Measurements from ENCODE around the gene ADAM33.

ADAM33 gene

DNA sequence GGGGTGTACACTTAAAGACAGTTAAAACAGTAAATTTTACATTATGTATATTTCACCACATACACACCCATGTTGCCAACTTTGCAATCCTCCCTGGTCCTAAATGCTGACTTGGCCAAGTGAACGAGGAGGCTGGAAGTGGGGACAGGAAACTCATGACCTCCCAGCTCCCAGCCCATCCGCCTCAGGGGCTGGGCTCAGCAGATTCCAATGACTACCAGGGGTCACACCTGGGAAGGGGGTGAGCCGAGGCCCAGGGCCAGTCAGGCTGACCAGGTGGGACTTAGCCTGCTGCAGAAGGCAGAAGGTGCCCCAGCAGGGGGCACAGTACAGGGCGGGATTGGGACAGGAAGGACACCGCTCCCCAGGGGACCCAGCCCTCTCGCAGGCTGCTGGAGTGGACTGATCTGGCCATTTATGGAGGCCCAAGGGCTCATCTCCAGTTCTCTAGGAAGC lies 28.2 kb upstream of the ADAM33 start:
- DNase-seq, result no peak

DNA sequence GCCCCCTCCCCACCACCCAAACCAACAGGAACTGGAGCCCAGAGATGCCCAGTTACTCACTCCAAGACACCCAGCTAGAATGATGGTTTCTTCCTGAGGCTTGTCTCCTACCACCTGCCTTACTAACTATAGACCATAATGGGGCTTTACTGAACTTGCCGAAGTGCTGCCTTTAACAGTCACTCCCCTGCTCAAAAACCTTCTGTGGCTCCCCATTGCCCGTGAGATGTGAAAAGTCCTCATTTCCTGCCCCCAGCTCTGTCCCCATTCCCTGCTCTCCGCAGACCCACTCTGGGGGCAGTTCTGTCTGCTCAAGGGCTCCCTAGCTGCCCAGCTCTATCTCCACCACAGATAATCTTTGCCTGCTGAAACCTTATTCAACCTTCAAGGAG lies 25.7 kb upstream of the ADAM33 start:
- DNase-seq, result no peak

DNA sequence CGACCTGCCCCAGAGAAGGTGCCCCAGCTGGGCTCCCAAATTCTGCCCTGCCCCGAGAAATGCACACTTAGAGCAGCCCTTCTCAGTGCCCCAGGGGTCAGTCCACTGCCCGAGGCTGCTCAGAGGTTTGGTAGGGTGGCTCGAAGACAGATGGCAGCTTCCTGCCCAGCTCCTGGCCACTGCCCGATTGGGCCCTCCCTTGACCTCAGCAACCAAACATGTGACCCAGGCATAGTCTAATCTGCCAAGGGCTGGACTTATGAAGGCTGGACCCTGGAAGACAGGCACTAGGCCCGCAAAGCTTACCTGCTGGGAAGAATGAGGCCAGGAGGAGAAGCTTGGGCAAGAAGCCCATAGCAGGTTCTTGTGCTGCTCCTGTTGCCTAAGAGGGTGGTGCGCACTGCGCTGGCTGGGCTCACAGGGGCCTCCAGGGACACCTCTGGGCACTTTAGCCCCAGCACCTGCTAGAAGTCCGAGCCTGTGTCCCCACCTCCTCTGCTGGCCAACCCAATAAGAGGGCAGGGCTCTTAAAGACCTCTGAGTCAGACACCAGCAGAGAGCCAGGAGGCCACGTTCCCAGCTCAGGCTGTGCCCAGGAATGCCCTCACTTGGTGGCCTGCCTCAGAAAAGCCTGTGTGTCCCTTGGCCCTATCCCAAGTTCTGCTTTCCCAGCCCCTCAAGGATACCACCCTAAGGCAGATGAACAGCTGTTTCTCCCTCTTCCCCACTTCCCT lies 25.1 kb upstream of the ADAM33 start:
- peak; percentile 55 for DNase-seq

DNA sequence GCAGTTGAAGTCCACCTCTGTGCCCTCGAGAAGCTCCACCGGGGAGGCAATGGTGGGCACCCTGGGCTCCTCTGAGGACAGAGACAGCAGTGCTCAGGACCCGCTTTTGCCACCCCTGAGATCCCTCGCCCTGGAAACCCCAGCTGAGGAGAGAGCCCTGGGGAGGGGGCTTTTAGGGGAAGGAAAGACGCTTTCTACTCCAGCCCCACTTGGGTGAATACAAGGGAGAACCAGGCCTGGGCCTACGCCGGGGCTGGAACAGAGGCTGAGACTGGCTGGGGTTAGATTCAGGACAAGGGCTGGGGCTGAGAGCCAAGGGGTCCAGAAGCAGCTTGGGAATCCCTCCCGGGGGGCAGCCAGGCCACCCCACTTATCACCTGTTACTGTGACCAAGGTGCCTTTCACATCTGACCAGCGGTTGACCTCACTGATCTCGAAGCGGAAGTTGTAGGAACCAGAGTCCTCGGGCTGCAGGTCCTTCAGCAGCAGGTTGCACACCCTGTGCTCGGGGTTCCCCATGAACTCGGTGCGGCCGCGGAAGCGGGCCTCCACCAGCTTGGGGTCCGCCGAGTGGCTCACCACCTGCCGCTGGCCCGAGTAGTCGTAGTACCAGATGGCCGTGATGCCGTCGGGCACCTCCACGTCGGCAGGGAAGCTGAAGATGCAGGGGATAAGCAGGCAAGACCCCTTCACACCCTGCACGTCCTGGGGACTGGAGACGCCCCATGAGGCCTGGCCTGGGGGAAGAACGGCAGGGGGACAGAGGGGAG lies 24.3 kb upstream of the ADAM33 start:
- no peak for DNase-seq

DNA sequence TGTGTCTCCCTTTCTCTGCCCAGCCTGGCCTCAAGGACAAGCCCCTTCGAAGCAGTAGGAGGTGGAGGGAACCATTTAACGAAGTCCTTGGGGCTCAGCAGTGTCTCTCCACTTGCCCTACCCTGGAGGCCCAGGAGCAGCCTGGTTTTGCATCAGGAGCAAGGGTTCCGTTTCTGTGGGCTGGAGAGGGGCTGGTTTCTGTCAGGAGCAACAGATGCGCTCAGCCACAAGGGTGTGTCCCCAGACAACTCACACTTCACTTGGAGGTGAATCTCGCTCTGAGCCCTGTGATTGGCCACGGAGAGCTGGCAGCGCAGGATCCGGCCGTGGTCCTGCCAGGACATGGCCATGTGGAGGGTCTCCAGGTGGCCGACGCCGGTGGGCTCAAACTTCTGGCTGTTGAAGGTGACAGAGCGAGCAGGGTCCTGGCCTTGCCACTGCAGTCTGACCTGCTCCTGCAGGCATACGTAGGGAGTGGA lies 23.7 kb upstream of the ADAM33 start:
- DNase-seq, result no peak

DNA sequence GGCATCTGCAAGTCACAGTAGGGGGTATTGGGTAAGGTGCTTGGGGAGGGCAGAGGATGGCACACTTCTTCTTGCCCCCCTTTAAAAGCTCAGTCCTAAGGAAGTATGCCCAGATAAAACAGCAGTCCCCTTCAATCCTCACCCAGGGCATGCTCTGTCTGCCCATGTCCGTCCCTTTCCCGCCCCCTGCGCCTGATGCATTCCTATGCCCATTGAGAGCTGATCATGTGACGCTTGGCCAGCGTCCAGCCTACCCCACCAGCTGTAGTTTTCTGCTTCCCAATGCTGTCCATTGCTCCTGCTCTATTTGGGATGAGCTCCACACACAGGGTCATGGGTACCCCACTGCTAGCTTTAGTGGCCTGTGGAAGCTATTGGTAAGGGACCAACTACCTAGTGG lies 22.3 kb upstream of the ADAM33 start:
- no peak for DNase-seq

DNA sequence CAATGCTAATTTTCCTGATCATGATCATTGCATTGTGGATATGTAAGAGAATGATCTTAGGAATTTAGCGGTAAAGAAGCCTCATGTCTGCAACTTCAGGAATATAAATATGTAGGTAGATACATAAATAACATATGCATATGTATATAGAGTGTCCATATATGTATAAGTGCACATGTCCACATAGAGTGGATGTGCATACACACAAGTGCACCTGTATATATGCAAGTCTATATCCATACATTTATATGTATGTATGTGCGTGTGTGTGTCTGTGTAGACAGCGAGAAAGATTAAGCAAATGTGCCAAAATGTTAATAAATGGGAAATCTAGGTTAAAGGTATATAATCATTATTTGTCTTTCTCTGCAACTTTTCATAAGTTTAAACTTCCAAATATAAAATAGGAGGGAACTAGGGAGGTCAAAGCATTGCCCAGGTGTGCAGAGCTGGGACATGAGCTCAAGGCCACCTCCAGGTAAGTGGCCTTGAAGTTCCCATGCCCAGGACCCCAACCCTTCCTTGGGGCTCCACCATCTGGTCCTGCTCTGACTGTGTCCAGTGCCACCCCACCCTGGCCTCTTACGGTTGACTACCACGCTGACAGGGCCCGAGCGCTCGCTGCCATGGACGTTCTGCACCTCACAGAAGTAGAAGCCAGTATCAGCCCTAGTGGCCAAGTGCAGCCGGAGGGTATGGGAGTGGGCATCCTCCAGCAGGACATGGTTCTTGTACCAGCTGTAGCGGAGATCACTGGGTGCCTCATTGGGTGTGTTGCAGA lies 21.0 kb upstream of the ADAM33 start:
- DNase-seq, result no peak

DNA sequence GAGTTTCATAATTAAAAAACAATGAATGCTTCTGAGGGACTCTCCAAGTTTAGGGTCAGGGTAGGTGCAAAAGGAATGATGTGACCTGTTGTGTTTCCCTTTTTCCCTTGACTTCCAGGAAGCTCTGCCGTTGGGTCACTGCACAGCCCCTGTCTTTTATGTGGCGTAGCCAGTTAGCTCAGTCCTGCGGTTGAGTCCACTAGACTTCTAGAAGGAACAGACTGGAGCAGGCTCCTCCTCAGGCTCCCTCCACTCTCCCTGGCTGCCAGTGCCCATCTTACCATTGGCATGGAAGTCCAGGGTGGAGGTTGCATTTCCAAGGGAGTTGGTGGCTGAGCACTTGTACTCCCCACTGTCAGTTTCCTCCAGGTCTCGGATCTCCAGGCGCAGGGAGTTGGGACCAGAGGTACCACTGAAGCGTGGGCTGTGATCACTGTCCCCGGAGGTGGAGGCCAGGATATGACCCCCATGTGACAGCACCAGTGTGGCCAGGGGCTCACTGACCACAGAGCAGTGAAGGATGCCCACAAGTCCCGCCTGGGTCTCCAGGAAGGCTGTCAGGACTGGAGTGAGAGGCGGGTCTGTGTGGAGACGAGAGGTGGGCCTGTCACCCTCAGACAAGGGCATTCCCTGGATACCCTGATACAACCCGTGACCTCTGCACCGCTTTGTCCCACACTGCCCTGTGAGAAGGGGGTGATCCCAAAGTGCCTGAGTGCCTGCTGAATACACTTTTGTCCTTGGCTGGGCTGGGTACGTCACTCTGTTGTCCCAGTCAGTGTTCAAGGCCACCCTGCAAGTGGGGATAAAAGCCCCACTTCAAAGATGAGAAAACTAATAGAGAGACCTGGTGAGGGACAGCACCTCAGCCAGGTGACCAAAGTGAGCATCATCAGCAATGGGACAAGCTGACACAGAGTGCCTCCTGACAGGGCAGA lies 19.5 kb upstream of the ADAM33 start:
- no peak for DNase-seq

DNA sequence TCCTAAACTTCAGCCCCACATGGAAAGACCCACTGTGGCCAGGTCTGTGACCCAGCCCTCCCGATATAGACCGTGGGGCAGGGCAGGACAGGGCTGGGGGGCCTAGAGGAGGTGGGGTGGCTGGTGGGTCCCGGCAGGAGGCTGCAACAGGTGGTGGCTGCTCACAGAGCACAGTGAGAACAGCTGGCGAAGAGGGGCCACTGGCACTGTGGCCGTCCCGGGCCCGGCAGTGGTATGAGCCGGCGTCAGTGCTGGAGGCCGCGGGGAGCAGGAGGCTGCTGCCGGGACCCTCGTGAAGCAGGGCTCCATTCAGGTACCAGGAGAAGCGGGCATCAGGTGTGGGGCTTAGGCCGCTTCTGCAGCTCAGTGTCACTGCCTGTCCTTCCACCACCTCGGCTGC lies 17.2 kb upstream of the ADAM33 start:
- no peak for DNase-seq

DNA sequence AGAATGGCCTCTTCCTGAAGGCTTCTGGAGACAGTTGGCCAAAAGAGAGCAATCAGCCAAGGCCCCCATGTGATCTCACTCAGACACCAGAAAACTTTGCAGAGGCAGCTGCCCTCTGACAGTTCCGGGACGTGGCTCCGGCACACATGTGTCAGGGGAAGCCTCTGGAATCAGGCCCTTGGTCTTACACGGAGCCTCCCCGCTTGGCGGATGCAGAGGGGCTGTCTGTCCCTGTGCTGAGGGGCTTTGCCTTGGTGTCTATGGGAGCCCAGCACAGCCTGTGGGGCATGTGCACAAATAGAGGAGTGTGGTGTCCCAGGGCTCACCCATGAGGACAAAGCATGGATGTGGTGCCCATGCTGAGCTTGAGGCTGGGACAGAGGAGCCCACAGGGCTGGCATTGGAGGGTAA lies 16.8 kb upstream of the ADAM33 start:
- DNase-seq, result no peak

DNA sequence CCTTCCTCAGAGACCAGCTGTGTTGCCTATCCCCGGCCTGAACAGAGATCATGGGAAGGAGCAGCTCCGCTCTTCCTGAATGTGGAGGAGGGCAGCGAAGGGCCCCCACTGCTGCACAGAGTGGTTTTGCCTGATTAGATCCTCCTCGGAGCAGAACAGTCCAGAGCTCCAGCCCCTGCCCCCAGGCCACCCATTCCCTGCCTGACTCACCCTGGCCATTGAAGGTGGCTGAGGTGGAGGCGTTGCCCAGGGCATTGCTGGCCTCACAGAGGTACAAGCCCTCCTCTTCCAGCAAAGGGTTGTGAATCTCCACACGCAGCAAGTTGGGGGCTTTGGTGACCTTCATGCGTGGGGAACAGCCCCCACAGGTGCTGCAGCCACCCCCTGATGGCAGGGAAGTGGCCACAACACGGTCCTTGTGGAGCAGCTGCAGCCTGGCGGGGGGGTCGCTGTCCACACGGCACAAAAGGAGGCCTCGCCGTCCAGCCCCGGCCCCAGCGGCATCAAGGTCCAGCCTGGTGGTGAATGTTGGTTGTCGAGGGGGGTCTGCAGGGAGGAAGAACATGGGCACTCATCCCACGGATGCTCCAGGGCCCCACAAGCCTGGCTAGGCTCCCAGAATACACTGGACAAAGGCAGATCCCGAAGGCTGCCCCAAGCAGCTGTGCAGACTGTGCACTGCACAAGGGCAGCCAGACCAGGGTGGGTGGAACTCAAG lies 15.9 kb upstream of the ADAM33 start:
- DNase-seq, result no peak

DNA sequence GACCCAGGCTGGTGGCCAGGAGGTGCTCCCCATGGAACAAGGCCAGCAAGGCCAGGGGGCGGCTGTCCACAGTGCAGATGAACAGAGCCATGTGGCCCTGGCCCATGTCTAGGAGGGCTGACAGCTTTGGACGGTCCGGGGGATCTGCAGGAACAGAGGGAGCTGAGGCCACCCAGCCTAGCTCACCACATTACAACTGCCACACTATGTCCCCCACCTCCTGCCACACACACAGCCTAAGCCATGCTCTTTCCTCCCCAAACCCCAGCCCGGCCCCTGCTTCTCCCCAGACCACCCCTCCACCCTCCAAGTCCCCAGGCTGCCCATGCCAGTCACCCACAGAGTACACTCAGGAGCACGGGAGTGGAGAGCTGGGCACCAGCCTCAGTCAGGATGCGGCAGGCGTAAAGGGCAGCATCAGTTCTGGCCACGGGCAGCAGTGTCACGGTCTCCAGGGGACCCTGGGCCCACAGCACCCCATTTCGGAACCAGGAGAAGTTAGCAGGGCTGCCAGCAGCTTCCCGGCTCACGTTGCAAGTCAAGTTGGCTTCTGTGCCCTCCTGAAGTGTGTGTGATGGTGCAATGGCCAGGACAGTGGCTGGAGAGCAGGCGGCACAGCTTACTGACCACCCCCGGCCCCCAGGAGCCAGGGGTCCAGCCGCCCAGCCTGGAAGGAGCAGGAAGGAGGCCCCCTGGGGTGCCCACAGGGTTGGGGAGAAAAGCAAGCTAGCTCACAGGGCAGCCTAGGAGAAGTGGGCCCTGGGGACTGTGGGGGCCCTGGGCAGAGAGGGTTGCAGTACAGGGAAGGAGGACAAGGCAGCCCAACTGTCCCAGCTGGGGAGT lies 15.2 kb upstream of the ADAM33 start:
- no peak for DNase-seq

DNA sequence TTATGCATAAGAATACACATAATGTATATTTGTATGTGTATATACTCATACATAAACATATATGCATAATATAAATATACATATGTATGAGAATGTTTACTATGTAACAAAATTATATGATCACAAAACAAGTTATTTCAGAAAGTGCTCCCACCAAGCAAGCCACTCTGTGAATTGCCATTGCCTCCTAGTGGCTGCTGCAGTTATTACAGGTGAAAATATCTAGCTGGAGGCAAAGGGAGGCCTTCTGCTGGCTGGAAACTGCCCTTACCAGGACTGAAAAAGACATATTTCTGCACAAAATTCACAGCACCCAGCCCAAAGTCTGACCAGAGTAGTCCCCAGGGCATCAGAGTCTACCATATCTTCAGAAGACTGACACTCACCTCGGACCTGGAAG lies 14.4 kb upstream of the ADAM33 start:
- no peak for DNase-seq

DNA sequence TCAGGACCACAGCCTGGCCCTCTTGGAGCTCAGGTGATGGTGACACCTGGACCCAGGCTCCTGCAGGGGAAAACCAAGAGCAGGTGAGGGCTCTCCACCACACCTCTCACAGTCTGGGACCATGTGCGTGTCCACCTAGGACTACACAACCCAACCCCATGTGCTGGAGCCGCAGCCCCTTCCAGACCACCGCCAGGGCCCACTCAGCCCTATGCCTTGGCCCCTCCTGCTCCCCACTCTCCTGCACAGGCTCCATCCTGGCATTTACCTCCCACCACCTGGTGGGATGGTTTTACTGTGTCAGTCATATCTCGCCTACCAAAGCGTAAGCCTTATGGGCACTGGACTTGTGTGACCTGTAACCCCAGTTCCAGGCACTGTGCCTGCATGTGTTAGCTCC lies 13.1 kb upstream of the ADAM33 start:
- no peak for DNase-seq

DNA sequence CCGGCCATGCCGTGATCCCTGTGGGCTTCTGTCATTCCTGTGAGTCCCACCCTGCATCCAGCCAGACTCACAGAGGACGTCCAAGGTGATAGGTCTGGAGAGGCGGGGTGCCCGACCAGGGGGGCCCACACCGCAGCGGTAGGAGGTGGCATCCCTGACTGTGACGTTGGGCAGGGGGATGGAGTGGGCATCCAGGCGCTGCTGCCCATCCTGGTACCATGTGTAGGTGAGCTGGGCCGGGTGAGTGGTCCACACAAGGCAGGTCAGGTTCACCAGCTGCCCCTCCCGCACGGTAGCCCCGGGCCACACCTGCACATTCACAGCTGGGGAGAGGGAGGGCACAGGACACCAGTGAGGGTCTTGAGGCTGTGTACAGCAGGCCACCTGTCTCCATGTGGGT lies 11.6 kb upstream of the ADAM33 start:
- DNase-seq, result no peak

DNA sequence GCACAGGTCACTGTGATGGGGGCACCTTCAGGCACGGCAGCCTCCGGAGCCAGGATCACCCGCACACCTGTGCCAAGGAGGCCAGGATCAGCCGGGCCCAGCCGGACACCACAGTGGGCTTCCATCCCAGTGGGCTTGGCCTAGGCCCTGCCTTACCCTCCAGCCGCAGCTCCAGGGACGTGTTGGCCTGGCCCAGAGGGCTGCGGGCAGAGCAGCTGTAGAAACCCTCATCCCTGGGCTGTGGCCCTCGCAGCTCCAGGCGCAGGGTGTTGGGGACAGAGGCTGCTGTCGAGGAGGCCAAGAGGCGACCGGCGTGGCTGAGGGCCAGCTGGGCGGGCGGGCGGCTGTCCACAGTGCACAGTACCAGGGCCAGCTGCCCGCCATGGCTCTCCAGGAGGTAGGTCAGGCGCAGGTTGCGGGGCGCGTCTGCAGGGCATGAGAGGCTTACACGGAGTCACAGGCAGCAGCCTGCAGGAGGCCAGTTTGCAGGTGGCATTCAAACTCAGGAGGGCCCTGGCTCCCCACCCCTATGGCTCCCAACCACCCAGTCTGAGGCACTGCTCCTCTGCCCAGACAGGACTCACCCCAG lies 11.0 kb upstream of the ADAM33 start:
- no peak for DNase-seq

DNA sequence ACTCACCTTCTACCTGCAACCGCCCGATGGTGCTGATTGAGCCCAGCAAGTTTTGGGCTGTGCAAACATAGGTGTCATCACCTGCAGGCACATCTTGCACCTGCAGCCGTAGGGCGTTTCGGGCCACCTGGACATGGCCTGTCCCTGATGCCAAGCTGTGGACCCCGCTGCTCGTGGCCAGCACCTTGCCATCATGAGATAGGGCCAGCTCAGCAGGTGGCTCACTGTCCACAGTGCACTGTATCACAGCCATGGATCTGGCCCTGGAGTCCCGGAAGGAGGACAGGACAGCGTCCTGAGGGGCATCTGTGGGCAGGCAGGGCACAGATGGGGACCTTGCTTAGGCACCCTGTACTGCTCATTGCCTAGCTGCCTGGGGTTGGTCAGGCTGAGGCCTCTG lies 10.1 kb upstream of the ADAM33 start:
- no peak for DNase-seq

DNA sequence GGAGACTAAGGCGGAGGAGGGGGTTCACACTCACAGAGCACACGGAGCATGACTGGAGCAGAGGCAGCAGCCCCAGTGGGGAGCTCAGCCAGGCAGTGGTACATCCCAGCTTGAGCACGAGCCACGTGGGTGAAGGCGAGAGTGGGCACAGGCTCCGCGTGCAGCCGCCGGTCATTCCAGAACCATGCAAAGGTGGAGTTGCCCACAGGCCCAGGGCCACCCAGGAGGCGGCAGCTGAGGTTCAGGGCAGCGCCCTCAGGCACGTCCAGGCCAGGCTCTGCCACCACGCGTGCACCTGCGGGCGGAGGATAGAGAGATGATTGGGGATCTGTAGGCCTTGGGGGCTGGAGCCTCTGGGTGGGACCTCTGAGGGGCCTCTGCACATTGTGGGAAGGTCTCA lies 9.5 kb upstream of the ADAM33 start:
- DNase-seq, result no peak

DNA sequence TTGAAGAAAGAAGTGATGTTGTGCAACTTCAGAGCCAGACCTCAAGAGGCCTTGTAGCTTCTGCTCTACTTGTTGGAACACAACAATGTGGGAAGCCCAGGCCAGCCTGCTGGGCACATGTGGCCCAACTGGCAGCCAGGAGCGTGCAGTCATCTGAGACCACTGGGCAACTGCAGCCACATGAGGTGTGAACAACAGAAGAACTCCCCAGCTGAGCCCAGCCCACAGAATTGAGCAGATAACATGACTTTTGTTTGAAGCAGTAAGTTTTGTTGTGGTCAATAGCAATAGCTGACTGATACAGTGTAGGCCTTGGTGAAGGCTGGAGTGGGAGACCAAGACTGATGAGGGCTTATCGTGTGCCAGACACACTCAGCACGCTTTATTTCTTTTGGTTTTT lies 8.6 kb upstream of the ADAM33 start:
- DNase-seq, result no peak

DNA sequence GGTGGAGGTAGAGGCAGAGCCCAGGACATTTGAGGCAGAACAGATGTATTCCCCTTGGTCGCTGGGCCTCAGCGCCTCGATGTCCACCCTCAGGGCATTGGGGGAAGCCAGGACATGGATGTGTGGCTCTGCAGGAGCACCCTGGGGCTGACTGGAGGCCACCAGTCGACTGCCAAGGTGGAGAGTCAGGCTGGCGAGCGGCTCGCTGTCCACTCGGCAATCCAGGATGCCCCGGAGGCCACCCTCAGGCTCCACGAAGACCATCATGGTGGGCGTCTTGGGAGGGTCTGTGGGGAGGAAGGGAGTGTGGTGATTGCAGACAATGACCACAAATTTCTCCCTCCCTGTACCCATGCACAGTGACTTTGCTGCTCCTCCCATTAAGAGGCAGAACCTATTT lies 8.2 kb upstream of the ADAM33 start:
- DNase-seq, result no peak

Data from fibroblast of skin of back (primary cell).